H9 (cell line): ENCODE data around the gene ELOA. TPM values are rescaled to one million over a fixed set of nuclear protein-coding genes. Genes with fewer than 3 reads are reported as not detected.

ENCODE experiments used
- DNase-seq: peaks from one replicate; pipeline ENCODE4 v3.0.0-alpha.2; 2017
- H2AFZ ChIP-seq: one replicate; pipeline ENCODE4 v1.6.1; 2013; ENCODE audit warnings: mild to moderate bottlenecking, low read length, control low read depth, moderate library complexity
- H2AK5ac ChIP-seq: 2 replicates; pipeline ENCODE4 v1.6.1; 2013; ENCODE audit warnings: low read length, control low read depth, mixed read lengths; ENCODE audit not compliant: insufficient read length
- H2BK120ac ChIP-seq: one replicate; pipeline ENCODE4 v1.6.1; 2013; ENCODE audit warnings: low read depth, mild to moderate bottlenecking, low read length, control low read depth, inconsistent platforms; ENCODE audit not compliant: poor library complexity, severe bottlenecking
- H2BK12ac ChIP-seq: 2 replicates; pipeline ENCODE4 v1.6.1; 2013; ENCODE audit warnings: low read length, control low read depth, mixed read lengths, low read depth; ENCODE audit not compliant: insufficient read length
- H2BK15ac ChIP-seq: 2 replicates; pipeline ENCODE4 v1.6.1; 2013; ENCODE audit warnings: low read depth, low read length, control low read depth
- H2BK20ac ChIP-seq: one replicate; pipeline ENCODE4 v1.6.1; 2013; ENCODE audit warnings: low read depth, mild to moderate bottlenecking, low read length, control low read depth, inconsistent platforms; ENCODE audit not compliant: poor library complexity, severe bottlenecking
- H2BK5ac ChIP-seq: 2 replicates; pipeline ENCODE4 v1.6.1; 2013; ENCODE audit warnings: low read length, control low read depth, mixed read lengths; ENCODE audit not compliant: insufficient read length
- H3K14ac ChIP-seq: 2 replicates; pipeline ENCODE4 v1.6.1; 2013; ENCODE audit warnings: low read length, control low read depth; ENCODE audit not compliant: insufficient read depth
- H3K18ac ChIP-seq: 2 replicates; pipeline ENCODE4 v1.6.1; 2013; ENCODE audit warnings: low read depth, mild to moderate bottlenecking, mixed read lengths, low read length, control low read depth; ENCODE audit not compliant: insufficient read length
- H3K23ac ChIP-seq: 2 replicates; pipeline ENCODE4 v1.6.1; 2013; ENCODE audit warnings: low read length, control low read depth, mixed read lengths, low read depth; ENCODE audit not compliant: insufficient read length
- H3K23me2 ChIP-seq: 2 replicates; pipeline ENCODE4 v1.6.1; 2013; ENCODE audit warnings: low read depth, mild to moderate bottlenecking, mixed read lengths, low read length, control low read depth; ENCODE audit not compliant: insufficient read length, poor library complexity, severe bottlenecking
- H3K27ac ChIP-seq: 2 replicates; pipeline ENCODE4 v1.5.1; 2013; ENCODE audit warnings: low read length, control low read depth, mixed read lengths, low read depth; ENCODE audit not compliant: insufficient read length
- H3K27me3 ChIP-seq: 2 replicates; pipeline ENCODE4 v1.6.1; 2013; ENCODE audit warnings: low read length, control low read depth, inconsistent platforms; ENCODE audit not compliant: insufficient read depth
- H3K4ac ChIP-seq: 2 replicates; pipeline ENCODE4 v1.6.1; 2013; ENCODE audit warnings: low read depth, mild to moderate bottlenecking, control low read depth, inconsistent platforms, low read length, moderate library complexity
- H3K4me1 ChIP-seq: 2 replicates; pipeline ENCODE4 v1.6.1; 2013; ENCODE audit warnings: low read length, control low read depth, inconsistent platforms; ENCODE audit not compliant: insufficient read depth
- H3K4me2 ChIP-seq: 2 replicates; pipeline ENCODE4 v1.6.1; 2013; ENCODE audit warnings: low read length, control low read depth, mixed read lengths; ENCODE audit not compliant: insufficient read length, insufficient read depth
- H3K56ac ChIP-seq: 2 replicates; pipeline ENCODE4 v1.6.1; 2013; ENCODE audit warnings: low read depth, mild to moderate bottlenecking, mixed read lengths, low read length, control low read depth; ENCODE audit not compliant: insufficient read length
- H3K79me1 ChIP-seq: 2 replicates; pipeline ENCODE4 v1.6.1; 2013; ENCODE audit warnings: low read depth, mild to moderate bottlenecking, moderate library complexity, low read length, control low read depth, inconsistent platforms; ENCODE audit not compliant: insufficient read depth, poor library complexity, severe bottlenecking
- H3K79me2 ChIP-seq: 2 replicates; pipeline ENCODE4 v1.6.1; 2013; ENCODE audit warnings: low read length, control low read depth, inconsistent platforms; ENCODE audit not compliant: insufficient read depth
- H3K9ac ChIP-seq: 2 replicates; pipeline ENCODE4 v1.6.1; 2013; ENCODE audit warnings: low read length, control low read depth, mixed read lengths; ENCODE audit not compliant: insufficient read length; ENCODE audit errors: extremely low read depth
- H3K9me3 ChIP-seq: one replicate; pipeline ENCODE4 v1.6.1; 2013; ENCODE audit warnings: low read depth, low read length, inconsistent platforms; ENCODE audit not compliant: control insufficient read depth
- H3T11ph ChIP-seq: one replicate; pipeline ENCODE4 v1.6.1; 2013; ENCODE audit warnings: mild to moderate bottlenecking, low read length, control low read depth, inconsistent platforms
- H4K20me1 ChIP-seq: one replicate; pipeline ENCODE4 v1.6.1; 2013; ENCODE audit not compliant: control insufficient read depth, insufficient read length, insufficient read depth
- H4K5ac ChIP-seq: 2 replicates; pipeline ENCODE4 v1.6.1; 2013; ENCODE audit warnings: low read depth, mild to moderate bottlenecking, mixed read lengths, low read length, control low read depth; ENCODE audit not compliant: insufficient read length
- H4K8ac ChIP-seq: replicated peaks from 2 replicates; pipeline ENCODE4 v1.6.1; 2013; ENCODE audit warnings: low read length, control low read depth, mixed read lengths, low read depth; ENCODE audit not compliant: insufficient read length
- H4K91ac ChIP-seq: 2 replicates; pipeline ENCODE4 v1.6.1; 2013; ENCODE audit warnings: low read depth, mild to moderate bottlenecking, moderate library complexity, mixed read lengths, low read length, control low read depth; ENCODE audit not compliant: insufficient read length
- H3K27ac Mint-ChIP-seq, 3 experiments: 2 replicates in 2 of 3; 3 replicates in 1 of 3; pipeline ENCODE4 v1.8.0; 2020 to 2021; ENCODE audit warnings: mixed read lengths in 3 of 3, mild to moderate bottlenecking in 1 of 3, moderate library complexity in 1 of 3
- H3K27me3 Mint-ChIP-seq: 2 replicates; pipeline ENCODE4 v1.8.0; 2021; ENCODE audit warnings: low read depth, mild to moderate bottlenecking, moderate library complexity, mixed read lengths
- H3K36me3 Mint-ChIP-seq, 3 experiments: 2 replicates in 2 of 3; 3 replicates in 1 of 3; pipeline ENCODE4 v1.8.0; 2020 to 2021; ENCODE audit warnings: low read depth in 3 of 3, mixed read lengths in 3 of 3; ENCODE audit not compliant: insufficient read depth in 1 of 3
- H3K4me1 Mint-ChIP-seq, 2 experiments: 2 replicates each; pipeline ENCODE4 v1.8.0; 2020; ENCODE audit warnings: mixed read lengths in 2 of 2
- H3K4me3 Mint-ChIP-seq, 2 experiments: 2 replicates in 1 of 2; 3 replicates in 1 of 2; pipeline ENCODE4 v1.8.0; 2020 to 2021; ENCODE audit warnings: mild to moderate bottlenecking in 2 of 2, mixed read lengths in 2 of 2, moderate library complexity in 1 of 2
- H3K9me3 Mint-ChIP-seq, 2 experiments: 2 replicates in 1 of 2; 3 replicates in 1 of 2; pipeline ENCODE4 v1.8.0; 2020; ENCODE audit warnings: mild to moderate bottlenecking in 2 of 2, mixed read lengths in 2 of 2, moderate library complexity in 1 of 2
- WGBS: extraction: QIAGEN DNeasy Blood & Tissue Kit; methylation state at CpG from one replicate; pipeline ENCODE4 v1.1.7; 2013; ENCODE audit warnings: missing lambda C conversion rate, low lambda C conversion rate, mixed read lengths; ENCODE audit not compliant: insufficient read length; ENCODE audit errors: extremely low coverage; 5-methylcytosine and 5-hydroxymethylcytosine counted together
- total RNA-seq: library from RNA; stranded (reverse); gene quantifications from 2 replicates; pipeline ENCODE4 v1.2.1, GENCODE V29; 2021
- TF ChIP-seq, protein P1 (sequence below): fragments of 200-600 bp; sonication (generic); conservative IDR thresholded peaks from 3 replicates; pipeline ENCODE4 v1.8.0; 2021; ENCODE audit warnings: antibody characterized with exemption, mild to moderate bottlenecking

ELOA gene
- total RNA-seq, 1 experiment from 2014 or later, result 66.2 TPM

GRCh38 chr1:23791516-23792047, 48.3 kb downstream of the ELOA start:
- WGBS, result no CpG with 5 or more reads among the region's 15 CpGs
- H3K4ac ChIP-seq, result no peak overlapping the region
- H3K18ac ChIP-seq, result no peak overlapping the region
- H3K9me3 ChIP-seq, result no peaks in the 10 kb centered on the region
- H3K4me1 Mint-ChIP-seq, result peaks cover 11 to 20% of the 10 kb centered on the region in 2 experiments
- peaks cover 16% of the 10 kb centered on the region for H3K23me2 ChIP-seq
- H4K5ac ChIP-seq, result no peak overlapping the region
- no peak overlapping the region for H3K23ac ChIP-seq
- no peak overlapping the region for H2AK5ac ChIP-seq
- no peaks in the 10 kb centered on the region for H3K4me1 ChIP-seq
- no peak overlapping the region for H4K91ac ChIP-seq
- peak overlapping the region; percentile 96 for H3K4me2 ChIP-seq
- no peaks in the 10 kb centered on the region for H3K27me3 Mint-ChIP-seq
- peak; percentile 82 for DNase-seq
- no peaks in the 10 kb centered on the region for H4K20me1 ChIP-seq
- no peak overlapping the region for H2BK12ac ChIP-seq
- peak overlapping the region; percentile 98 to 99 for H3K4me3 Mint-ChIP-seq
- H2BK20ac ChIP-seq, result no peak overlapping the region
- peak overlapping the region; percentile 11 for H3K9ac ChIP-seq
- no peak overlapping the region for H3T11ph ChIP-seq
- no peak overlapping the region for H2BK15ac ChIP-seq
- no peaks in the 10 kb centered on the region for H3K9me3 Mint-ChIP-seq
- TF ChIP-seq, protein P1, sequence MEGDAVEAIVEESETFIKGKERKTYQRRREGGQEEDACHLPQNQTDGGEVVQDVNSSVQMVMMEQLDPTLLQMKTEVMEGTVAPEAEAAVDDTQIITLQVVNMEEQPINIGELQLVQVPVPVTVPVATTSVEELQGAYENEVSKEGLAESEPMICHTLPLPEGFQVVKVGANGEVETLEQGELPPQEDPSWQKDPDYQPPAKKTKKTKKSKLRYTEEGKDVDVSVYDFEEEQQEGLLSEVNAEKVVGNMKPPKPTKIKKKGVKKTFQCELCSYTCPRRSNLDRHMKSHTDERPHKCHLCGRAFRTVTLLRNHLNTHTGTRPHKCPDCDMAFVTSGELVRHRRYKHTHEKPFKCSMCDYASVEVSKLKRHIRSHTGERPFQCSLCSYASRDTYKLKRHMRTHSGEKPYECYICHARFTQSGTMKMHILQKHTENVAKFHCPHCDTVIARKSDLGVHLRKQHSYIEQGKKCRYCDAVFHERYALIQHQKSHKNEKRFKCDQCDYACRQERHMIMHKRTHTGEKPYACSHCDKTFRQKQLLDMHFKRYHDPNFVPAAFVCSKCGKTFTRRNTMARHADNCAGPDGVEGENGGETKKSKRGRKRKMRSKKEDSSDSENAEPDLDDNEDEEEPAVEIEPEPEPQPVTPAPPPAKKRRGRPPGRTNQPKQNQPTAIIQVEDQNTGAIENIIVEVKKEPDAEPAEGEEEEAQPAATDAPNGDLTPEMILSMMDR, result no peak
- peaks cover 8% of the 10 kb centered on the region for H3K79me1 ChIP-seq
- H3K27ac ChIP-seq, result no peak overlapping the region
- H3K36me3 Mint-ChIP-seq, result peaks cover 18 to 49% (median 38%) of the 10 kb centered on the region in 3 experiments
- no peak overlapping the region for H2AFZ ChIP-seq
- H3K14ac ChIP-seq, result no peak overlapping the region
- H4K8ac ChIP-seq, result no peak overlapping the region
- H3K27ac Mint-ChIP-seq, result peak overlapping the region; percentile 91 to 94 (median 92)
- peaks cover 6% of the 10 kb centered on the region; the same call in 1 of the 2 replicates for H3K79me2 ChIP-seq
- H3K56ac ChIP-seq, result no peak overlapping the region
- no peaks in the 10 kb centered on the region for H3K27me3 ChIP-seq
- H2BK5ac ChIP-seq, result no peak overlapping the region
- no peak overlapping the region for H2BK120ac ChIP-seq
